ENCODE measurements around the gene CSMD2. TPM values are rescaled to one million over a fixed set of nuclear protein-coding genes. Genes with fewer than 3 reads are reported as not detected.

CSMD2 gene
- total RNA-seq, 1 donor from 2014 or later, result 0.27 TPM

DNA sequence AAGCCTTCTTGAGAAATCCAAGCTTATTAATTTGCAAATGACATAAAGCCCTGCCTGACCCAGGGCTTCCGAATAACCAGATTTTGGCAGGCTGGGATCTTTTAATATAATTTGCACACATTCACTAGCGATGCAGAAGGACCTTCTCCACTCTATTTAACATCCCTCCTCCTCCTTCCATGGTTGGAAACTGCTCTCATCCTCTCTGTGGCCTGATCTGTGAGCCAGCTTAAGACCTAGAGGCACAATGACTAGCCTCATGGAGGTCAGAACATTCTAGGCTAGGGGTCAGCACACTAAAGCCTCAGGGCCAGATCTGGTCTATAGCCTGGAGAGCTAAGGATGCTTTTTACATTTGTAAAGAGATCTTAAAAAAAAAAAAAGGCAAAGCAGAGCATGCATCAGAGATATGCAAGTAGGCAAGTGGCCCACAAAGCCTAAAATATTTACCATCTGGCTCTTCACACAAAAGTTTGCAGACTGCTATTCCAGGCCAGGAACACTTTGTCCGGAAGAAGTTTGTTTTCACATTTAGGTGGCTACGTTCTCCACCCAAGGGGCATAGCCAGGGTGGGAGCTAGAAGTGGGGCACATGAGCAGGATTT lies 439.4 kb downstream of the CSMD2 start:
- H3K27ac Mint-ChIP-seq (ENCODE audit: unreplicated experiment), result no peak overlapping the region

GRCh38 chr1:33725037-33725436 lies 440.0 kb downstream of the CSMD2 start:
- DNase-seq, result no peak
- TF ChIP-seq, protein P1, sequence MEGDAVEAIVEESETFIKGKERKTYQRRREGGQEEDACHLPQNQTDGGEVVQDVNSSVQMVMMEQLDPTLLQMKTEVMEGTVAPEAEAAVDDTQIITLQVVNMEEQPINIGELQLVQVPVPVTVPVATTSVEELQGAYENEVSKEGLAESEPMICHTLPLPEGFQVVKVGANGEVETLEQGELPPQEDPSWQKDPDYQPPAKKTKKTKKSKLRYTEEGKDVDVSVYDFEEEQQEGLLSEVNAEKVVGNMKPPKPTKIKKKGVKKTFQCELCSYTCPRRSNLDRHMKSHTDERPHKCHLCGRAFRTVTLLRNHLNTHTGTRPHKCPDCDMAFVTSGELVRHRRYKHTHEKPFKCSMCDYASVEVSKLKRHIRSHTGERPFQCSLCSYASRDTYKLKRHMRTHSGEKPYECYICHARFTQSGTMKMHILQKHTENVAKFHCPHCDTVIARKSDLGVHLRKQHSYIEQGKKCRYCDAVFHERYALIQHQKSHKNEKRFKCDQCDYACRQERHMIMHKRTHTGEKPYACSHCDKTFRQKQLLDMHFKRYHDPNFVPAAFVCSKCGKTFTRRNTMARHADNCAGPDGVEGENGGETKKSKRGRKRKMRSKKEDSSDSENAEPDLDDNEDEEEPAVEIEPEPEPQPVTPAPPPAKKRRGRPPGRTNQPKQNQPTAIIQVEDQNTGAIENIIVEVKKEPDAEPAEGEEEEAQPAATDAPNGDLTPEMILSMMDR (IDR thresholded peaks at IDR 0.05; ENCODE audit: partially characterized antibody, unreplicated experiment), result no peak

More for the DNA sequence above, 439.4 kb downstream of the CSMD2 start:
- DNase-seq, result no peak
- Mint-ChIP-seq H3K4me1 (ENCODE audit: low read depth, unreplicated experiment) (no peaks in the 10 kb centered on the region), H3K9me3 (ENCODE audit: unreplicated experiment) (no peaks in the 10 kb centered on the region), H3K4me3 (ENCODE audit: unreplicated experiment) (no peak overlapping the region), H3K27me3 (ENCODE audit: unreplicated experiment) (no peaks in the 10 kb centered on the region), H3K36me3 (ENCODE audit: unreplicated experiment) (no peaks in the 10 kb centered on the region)
- TF ChIP-seq, protein P1 (IDR thresholded peaks at IDR 0.05; ENCODE audit: partially characterized antibody, unreplicated experiment), result no peak

DNA sequence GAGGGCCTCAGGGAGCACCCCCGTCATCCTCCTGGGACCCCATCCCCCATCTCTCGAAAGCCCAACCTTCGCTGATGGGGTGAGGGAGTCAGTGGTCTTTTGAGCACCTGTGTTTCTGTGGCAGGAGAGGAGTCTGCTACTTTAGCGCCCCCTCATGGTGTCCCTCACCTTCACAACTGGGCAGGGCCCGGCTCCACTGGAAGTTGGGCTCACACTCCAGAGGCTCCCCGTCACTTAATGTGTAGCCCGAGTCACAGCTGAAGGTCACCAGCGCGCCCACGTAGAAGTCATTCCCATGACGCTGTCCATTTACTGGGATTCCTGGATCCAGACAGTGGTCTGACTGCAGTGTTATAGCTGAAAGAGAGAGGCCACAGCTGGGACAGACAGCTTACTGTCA lies 440.7 kb downstream of the CSMD2 start:
- TF ChIP-seq, protein P1 (IDR thresholded peaks at IDR 0.05; ENCODE audit: partially characterized antibody, unreplicated experiment), result no peak
- H3K9me3 Mint-ChIP-seq (ENCODE audit: unreplicated experiment), result no peaks in the 10 kb centered on the region
- H3K36me3 Mint-ChIP-seq (ENCODE audit: unreplicated experiment), result no peaks in the 10 kb centered on the region

More at GRCh38 chr1:33725037-33725436, 440.0 kb downstream of the CSMD2 start:
- H3K4me1 Mint-ChIP-seq (ENCODE audit: low read depth, unreplicated experiment), result no peaks in the 10 kb centered on the region
- H3K36me3 Mint-ChIP-seq (ENCODE audit: unreplicated experiment), result no peaks in the 10 kb centered on the region
- no peak overlapping the region for H3K27ac Mint-ChIP-seq (ENCODE audit: unreplicated experiment)
- no peaks in the 10 kb centered on the region for H3K27me3 Mint-ChIP-seq (ENCODE audit: unreplicated experiment)
- H3K9me3 Mint-ChIP-seq (ENCODE audit: unreplicated experiment), result no peaks in the 10 kb centered on the region
- H3K4me3 Mint-ChIP-seq (ENCODE audit: unreplicated experiment), result no peak overlapping the region

DNA sequence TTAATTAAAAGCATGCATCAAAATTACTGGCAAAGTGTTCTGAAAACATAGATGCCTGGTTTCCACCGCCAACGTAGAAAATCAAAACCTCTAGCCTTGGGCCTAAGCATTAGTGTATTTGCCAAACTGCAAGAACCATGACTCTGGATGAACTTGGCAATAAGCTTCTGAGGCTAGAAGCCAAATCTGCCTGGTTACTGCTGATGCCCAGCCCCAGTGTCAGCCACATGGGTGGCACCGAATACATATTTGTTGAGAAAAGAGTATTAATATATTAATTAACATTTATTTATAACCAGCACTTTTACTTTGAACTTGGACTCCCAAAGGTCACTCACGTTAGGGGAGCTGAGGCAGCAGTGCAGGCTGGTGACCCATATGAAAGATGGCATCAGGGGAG lies 441.8 kb downstream of the CSMD2 start:
- no peaks in the 10 kb centered on the region for H3K36me3 Mint-ChIP-seq (ENCODE audit: unreplicated experiment)
- H3K4me3 Mint-ChIP-seq (ENCODE audit: unreplicated experiment), result no peak overlapping the region
- DNase-seq, result no peak
- no peaks in the 10 kb centered on the region for H3K27me3 Mint-ChIP-seq (ENCODE audit: unreplicated experiment)
- no peaks in the 10 kb centered on the region for H3K9me3 Mint-ChIP-seq (ENCODE audit: unreplicated experiment)
- TF ChIP-seq, protein P1 (IDR thresholded peaks at IDR 0.05; ENCODE audit: partially characterized antibody, unreplicated experiment), result no peak
- no peak overlapping the region for H3K27ac Mint-ChIP-seq (ENCODE audit: unreplicated experiment)
- H3K4me1 Mint-ChIP-seq (ENCODE audit: low read depth, unreplicated experiment), result no peaks in the 10 kb centered on the region

More for the DNA sequence above, 440.7 kb downstream of the CSMD2 start:
- no peak for DNase-seq
- Mint-ChIP-seq H3K27me3 (ENCODE audit: unreplicated experiment) (no peaks in the 10 kb centered on the region), H3K4me1 (ENCODE audit: low read depth, unreplicated experiment) (no peaks in the 10 kb centered on the region), H3K4me3 (ENCODE audit: unreplicated experiment) (no peak overlapping the region), H3K27ac (ENCODE audit: unreplicated experiment) (no peak overlapping the region)

DNA sequence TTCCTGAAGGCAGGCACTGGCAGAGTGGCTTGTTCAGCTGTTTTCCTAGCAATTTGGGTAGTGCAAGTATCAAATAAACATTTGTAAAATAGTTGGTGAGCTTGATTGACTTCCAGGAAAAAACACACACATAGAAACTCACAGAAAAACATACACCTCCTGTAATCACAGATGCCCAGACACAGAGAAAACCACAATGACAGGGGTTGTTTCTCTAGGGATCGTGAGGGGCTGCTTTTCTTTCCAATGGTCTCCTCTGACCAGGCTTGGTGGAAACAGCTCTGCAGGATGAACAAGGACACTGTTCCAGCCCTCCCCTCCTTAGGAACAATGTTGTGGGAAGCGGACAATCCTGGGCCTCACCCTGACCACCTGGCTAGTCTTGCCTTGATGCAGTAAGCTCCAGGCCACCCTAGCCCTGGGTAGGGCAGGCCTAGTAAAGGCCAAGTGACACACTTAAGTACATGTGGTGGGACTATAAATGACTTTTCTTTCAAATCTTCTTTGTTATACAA lies 443.7 kb downstream of the CSMD2 start:
- no peak overlapping the region for H3K27ac Mint-ChIP-seq (ENCODE audit: unreplicated experiment)
- H3K36me3 Mint-ChIP-seq (ENCODE audit: unreplicated experiment), result no peaks in the 10 kb centered on the region
- H3K4me1 Mint-ChIP-seq (ENCODE audit: low read depth, unreplicated experiment), result no peaks in the 10 kb centered on the region
- H3K4me3 Mint-ChIP-seq (ENCODE audit: unreplicated experiment), result no peak overlapping the region
- no peaks in the 10 kb centered on the region for H3K9me3 Mint-ChIP-seq (ENCODE audit: unreplicated experiment)
- TF ChIP-seq, protein P1 (IDR thresholded peaks at IDR 0.05; ENCODE audit: partially characterized antibody, unreplicated experiment), result no peak
- no peak for DNase-seq
- H3K27me3 Mint-ChIP-seq (ENCODE audit: unreplicated experiment), result no peaks in the 10 kb centered on the region

Data from glutamatergic neuron (in vitro differentiated cells).